Measurements from ENCODE around the gene NHLRC2.

NHLRC2 gene

GRCh38 chr10:113866551-113867394, 12.3 kb downstream of the NHLRC2 start:
- no peak for DNase-seq

GRCh38 chr10:113867904-113868303, 13.4 kb downstream of the NHLRC2 start:
- DNase-seq = no peak

- DNase-seq = no peak
Measured at GRCh38 chr10:113869789-113870188, 15.3 kb downstream of the NHLRC2 start.

GRCh38 chr10:113872139-113873030, 17.9 kb downstream of the NHLRC2 start:
- no peak for DNase-seq

GRCh38 chr10:113875212-113875611, 20.8 kb downstream of the NHLRC2 start:
- DNase-seq = no peak

GRCh38 chr10:113876461-113876860, 22.0 kb downstream of the NHLRC2 start:
- DNase-seq = no peak

- DNase-seq = no peak
Measured at GRCh38 chr10:113879691-113880090, 25.2 kb downstream of the NHLRC2 start.

- DNase-seq = no peak
Measured at GRCh38 chr10:113880236-113880635, 25.8 kb downstream of the NHLRC2 start.

- DNase-seq = no peak
Measured at GRCh38 chr10:113882240-113882639, 27.8 kb downstream of the NHLRC2 start.

GRCh38 chr10:113889911-113890310, 35.5 kb downstream of the NHLRC2 start:
- no peak for DNase-seq

GRCh38 chr10:113890769-113891168, 36.3 kb downstream of the NHLRC2 start:
- DNase-seq = no peak

- DNase-seq = no peak
Measured at GRCh38 chr10:113891476-113891875, 37.0 kb downstream of the NHLRC2 start.

- DNase-seq = no peak
Measured at GRCh38 chr10:113893570-113893969, 39.1 kb downstream of the NHLRC2 start.

GRCh38 chr10:113894581-113894980, 40.1 kb downstream of the NHLRC2 start:
- DNase-seq = no peak

GRCh38 chr10:113895018-113895417, 40.6 kb downstream of the NHLRC2 start:
- no peak for DNase-seq

- DNase-seq = no peak
Measured at GRCh38 chr10:113897693-113898618, 43.5 kb downstream of the NHLRC2 start.

GRCh38 chr10:113899952-113900598, 45.6 kb downstream of the NHLRC2 start:
- no peak for DNase-seq

- no peak for DNase-seq
Measured at GRCh38 chr10:113905756-113906155, 51.3 kb downstream of the NHLRC2 start.

GRCh38 chr10:113907166-113907565, 52.7 kb downstream of the NHLRC2 start:
- no peak for DNase-seq

- no peak for DNase-seq
Measured at GRCh38 chr10:113908236-113908635, 53.8 kb downstream of the NHLRC2 start.

- no peak for DNase-seq
Measured at GRCh38 chr10:113911113-113911512, 56.7 kb downstream of the NHLRC2 start.

- no peak for DNase-seq
Measured at GRCh38 chr10:113911839-113912238, 57.4 kb downstream of the NHLRC2 start.

All from CD4-positive, alpha-beta T cell treated with Interleukin-21 for 1 hour (primary cell).